AG09309 (cell line): ENCODE results near the gene SIAH3.

Source experiments
- DNase-seq: peaks from one replicate; pipeline ENCODE4 v3.0.0-alpha.2; 2010; ENCODE audit warnings: low read depth
- H3K4me3 ChIP-seq: 2 replicates; pipeline ENCODE4 v1.5.1; 2011; ENCODE audit warnings: mild to moderate bottlenecking, low read depth, low read length, moderate library complexity; ENCODE audit not compliant: control insufficient read depth
- TF ChIP-seq, protein P1 (sequence below): IDR thresholded peaks from 2 replicates; pipeline ENCODE4 v1.5.1; 2011; ENCODE audit warnings: mild to moderate bottlenecking, low read depth, low read length, inconsistent platforms; ENCODE audit not compliant: insufficient read depth, control insufficient read depth; ENCODE audit errors: missing control alignments

SIAH3 gene

DNA sequence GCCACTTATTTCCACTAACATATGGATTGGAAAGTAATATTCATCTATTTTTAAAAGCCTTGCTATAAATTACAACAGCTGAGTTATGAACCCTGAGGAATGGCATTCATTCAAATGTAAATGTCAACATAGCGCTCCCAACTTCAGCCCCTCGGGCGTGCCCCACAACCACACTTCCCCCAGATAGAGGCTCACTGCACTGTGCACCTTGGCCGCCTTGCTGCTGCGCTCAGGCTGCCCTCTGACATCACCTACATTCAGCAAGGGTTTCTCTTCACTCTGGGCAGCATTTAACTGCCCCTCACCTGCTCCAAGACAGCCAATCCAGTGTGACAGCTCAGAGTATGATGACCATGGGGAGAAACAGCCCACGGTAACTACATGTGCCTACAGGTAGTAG is 35.1 kb downstream of the SIAH3 start:
- H3K4me3 ChIP-seq = no peak overlapping the region
- DNase-seq = no peak
- TF ChIP-seq, protein P1, sequence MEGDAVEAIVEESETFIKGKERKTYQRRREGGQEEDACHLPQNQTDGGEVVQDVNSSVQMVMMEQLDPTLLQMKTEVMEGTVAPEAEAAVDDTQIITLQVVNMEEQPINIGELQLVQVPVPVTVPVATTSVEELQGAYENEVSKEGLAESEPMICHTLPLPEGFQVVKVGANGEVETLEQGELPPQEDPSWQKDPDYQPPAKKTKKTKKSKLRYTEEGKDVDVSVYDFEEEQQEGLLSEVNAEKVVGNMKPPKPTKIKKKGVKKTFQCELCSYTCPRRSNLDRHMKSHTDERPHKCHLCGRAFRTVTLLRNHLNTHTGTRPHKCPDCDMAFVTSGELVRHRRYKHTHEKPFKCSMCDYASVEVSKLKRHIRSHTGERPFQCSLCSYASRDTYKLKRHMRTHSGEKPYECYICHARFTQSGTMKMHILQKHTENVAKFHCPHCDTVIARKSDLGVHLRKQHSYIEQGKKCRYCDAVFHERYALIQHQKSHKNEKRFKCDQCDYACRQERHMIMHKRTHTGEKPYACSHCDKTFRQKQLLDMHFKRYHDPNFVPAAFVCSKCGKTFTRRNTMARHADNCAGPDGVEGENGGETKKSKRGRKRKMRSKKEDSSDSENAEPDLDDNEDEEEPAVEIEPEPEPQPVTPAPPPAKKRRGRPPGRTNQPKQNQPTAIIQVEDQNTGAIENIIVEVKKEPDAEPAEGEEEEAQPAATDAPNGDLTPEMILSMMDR = no peak

DNA sequence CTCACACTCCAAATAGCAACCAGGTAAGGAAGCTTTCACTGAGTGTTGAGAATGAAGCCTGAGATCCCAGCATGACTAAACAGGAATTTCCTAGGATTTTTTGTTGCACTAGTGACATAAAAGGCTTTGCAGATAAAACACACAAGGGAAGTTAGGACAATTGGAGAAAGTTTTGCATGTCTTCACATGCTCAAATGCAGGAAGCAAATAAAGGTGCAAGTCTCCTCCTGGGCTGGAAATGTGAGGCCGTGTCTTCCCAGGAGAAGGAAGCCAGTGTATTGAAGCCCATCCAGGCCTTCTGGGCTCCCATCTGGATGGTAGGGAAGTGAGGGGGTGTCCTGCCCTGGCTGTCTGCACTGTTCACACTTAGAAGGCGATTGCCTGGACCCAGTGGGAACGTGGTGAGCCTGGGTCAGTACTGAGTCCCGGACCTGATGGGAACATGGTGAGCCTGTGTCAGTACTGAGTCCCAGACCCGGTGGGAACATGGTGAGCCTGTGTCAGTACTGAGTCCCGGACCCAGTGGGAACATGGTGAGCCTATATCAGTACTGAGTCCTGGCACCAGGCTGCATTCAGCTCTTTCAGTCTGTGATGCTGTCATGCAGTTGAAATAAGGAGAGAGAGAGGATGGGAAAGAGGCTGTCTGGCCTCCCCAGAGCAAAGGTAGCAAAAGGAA is 38.7 kb downstream of the SIAH3 start:
- no peak for DNase-seq
- no peak overlapping the region for H3K4me3 ChIP-seq
- TF ChIP-seq, protein P1 = no peak

DNA sequence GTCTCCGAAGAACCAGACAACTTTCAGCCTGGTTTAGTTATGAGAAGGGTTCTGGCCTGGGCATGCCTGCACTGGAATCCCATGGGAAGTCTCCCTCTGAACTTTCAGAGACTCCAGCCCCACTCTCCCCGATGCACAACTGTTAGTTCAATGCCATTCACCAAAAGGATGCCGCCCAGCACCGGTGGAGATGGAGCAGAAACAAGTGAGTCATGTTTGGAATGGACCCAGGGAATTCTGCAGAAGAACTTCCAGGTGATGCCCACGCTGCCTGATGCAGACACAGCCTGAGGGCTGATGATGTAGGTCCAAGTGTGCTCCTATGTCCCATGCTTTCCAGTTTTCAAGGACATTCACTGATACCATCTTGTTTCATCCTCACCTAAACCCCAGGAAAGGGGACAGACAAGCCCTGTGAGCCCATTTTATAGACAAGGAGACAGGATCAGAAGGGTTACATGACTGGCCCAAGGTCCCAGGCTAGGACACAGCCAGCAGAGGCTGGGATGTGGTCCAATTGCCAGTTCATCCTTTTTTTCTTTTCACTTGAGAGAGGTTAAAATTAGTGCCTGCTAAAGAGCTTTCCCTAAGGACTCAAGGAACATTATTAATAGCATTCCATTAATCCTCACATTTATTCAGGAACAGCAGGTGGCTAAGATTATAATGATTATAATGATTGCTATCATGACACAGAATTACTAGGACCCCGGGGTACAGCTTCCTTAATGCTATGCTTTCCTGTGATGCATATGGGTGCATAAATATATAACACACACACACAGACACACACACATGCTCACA is 39.5 kb downstream of the SIAH3 start:
- TF ChIP-seq, protein P1 = no peak
- no peak for DNase-seq
- H3K4me3 ChIP-seq = no peak overlapping the region

DNA sequence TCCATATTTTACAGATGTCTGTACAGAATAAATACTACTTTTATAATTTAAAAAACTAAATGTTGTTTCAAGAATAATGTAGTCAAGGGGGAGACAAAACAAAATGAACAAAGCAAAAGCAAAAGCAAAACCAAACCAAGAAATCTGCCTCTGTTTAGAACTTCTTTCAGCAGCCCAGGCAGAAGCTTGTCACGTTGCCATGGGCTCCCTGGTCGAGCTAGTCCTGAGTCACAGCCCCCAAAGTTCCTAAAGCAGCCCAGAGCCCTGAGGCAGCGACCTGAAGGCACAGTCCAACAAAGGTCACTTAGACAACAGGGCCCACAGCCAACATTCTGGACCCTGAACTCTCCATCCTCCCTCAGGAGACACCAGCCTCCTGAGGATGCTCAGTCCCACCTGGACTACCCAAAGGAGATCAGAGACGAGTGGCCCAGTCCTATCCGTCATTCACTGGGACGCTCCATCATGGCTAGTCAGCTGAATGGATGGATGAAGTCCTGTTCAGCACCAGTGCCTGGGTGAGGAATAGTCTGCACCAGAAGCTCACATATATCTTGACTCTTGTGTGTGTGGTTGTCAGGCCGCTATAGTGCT is 41.7 kb downstream of the SIAH3 start:
- TF ChIP-seq, protein P1 = no peak
- H3K4me3 ChIP-seq = no peak overlapping the region
- DNase-seq = no peak

DNA sequence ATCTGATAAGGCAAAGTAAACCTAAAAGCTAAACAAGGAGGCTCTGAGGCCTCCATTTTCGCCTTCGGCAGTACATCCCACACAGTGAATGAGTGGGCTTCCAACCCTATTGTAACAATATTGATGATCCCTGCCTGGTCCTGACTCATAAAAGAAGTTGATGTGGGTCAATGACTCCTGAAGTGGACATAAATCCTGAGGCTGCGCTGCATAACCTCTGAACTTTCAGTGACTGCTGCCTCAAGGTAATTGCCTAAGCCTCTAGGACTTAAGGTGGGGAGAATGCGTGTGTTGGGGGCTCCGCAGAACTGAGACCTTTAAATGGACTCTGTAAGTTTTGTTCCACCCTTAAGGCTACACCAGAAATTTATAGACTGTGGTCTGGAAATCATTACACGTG is 42.6 kb downstream of the SIAH3 start:
- DNase-seq = no peak
- TF ChIP-seq, protein P1 = no peak
- no peak overlapping the region for H3K4me3 ChIP-seq

DNA sequence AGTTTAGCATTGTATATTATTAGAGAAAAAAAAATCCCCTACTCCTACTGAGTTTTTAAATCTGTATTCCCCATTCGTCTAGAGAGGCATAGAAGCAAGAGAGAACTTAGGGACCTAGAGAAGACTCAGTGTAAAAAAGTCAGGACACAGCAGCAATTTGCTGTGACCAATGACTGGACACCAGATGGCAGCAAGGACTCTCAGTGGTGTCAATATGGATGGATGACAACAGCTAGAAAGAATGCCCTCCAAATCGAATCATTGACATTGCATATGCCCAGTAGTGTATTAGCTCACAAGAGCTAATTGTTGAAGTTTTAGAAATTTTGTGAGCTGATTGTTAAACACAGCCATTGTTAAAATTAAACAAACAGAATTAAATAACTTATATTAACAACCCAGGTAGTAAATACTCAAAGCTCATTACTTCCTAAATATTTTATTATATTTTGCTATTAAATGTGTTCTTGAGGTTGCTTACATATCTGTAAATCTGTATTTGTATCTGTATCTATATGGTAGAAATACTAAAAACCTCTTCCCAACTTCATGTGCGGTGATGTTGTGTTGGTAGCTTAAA is 43.9 kb downstream of the SIAH3 start:
- no peak overlapping the region for H3K4me3 ChIP-seq
- TF ChIP-seq, protein P1 = peak; percentile 47
- DNase-seq = peak; percentile 1
